K562 (cell line): ENCODE measurements around the gene USH2A. TPM values are rescaled to one million over a fixed set of nuclear protein-coding genes. Genes with fewer than 3 reads are reported as not detected.

ENCODE experiments used
- ATAC-seq: fragments of 200-7000 bp; cut with Tn5 transposase; 3 replicates; pipeline ENCODE4 v1.9.1; 2020; ENCODE audit warnings: moderate library complexity
- BruUV-seq: library from RNA; stranded (reverse); fragments of 400-500 nt; replicated peaks from 2 replicates; lab custom pipeline; 2021; lab: Mats Ljungman, UMichigan
- CTCF ChIA-PET: fragments of 300-600 bp; formaldehyde crosslinking; extraction: SDS; loops from one replicate; lab custom pipeline; 2021; ENCODE audit warnings: low intra/inter-chr PET ratio; lab: Yijun Ruan, JAX
- POLR2A ChIA-PET: fragments of 300-600, 350-650 bp; sonication (Branson Sonifier 250); formaldehyde crosslinking; extraction: SDS; loops from one replicate; lab custom pipeline; 2021; ENCODE audit warnings: antibody characterized with exemption, inconsistent platforms; lab: Yijun Ruan, JAX
- DNase-seq, 4 experiments: peaks; one replicate each; pipeline versions ENCODE4 v3.0.0 to v3.0.0-alpha.2; 2011 to 2018; ENCODE audit warnings: low spot score in 3 of 4, mixed read lengths in 3 of 4; ENCODE audit errors: extremely low read depth in 1 of 4
- FAIRE-seq: peaks from 2 replicates; lab custom pipeline; 2011; peaks lifted over from hg19 to GRCh38; lab: Jason Lieb, UNC
- H2AFZ ChIP-seq: 2 replicates; pipeline ENCODE4 v1.6.0; 2011; ENCODE audit warnings: low read depth, low read length, control low read depth, inconsistent platforms
- H3K27ac ChIP-seq: fragments of 200-600 bp; 3 replicates; pipeline ENCODE4 v1.8.0; 2011; ENCODE audit warnings: low read depth, mild to moderate bottlenecking, control low read depth, inconsistent platforms, low read length, moderate library complexity, mixed read lengths; ENCODE audit errors: extremely low read depth
- H3K27me3 ChIP-seq, 2 experiments: fragments of 300-600 bp in 1 of 2; 2 replicates in 1 of 2; 3 replicates in 1 of 2; pipeline versions ENCODE4 v1.6.0 to v1.8.0; 2011; ENCODE audit warnings: inconsistent platforms in 2 of 2, low read length in 2 of 2, mild to moderate bottlenecking in 1 of 2, mixed read lengths in 1 of 2, moderate library complexity in 1 of 2; ENCODE audit not compliant: control insufficient read depth in 2 of 2, insufficient read depth in 2 of 2
- H3K36me3 ChIP-seq: fragments of 300-600 bp; 3 replicates; pipeline ENCODE4 v1.8.0; 2011; ENCODE audit warnings: mild to moderate bottlenecking, low read length, inconsistent platforms; ENCODE audit not compliant: control insufficient read depth, insufficient read depth
- H3K4me1 ChIP-seq, 2 experiments: fragments of 200-600 bp in 1 of 2; replicated peaks in 1 of 2; 2 replicates in 1 of 2; 3 replicates in 1 of 2; pipeline versions ENCODE4 v1.5.1 to v1.8.0; 2011; ENCODE audit warnings: inconsistent platforms in 2 of 2, low read length in 2 of 2, mild to moderate bottlenecking in 1 of 2, mixed read lengths in 1 of 2, moderate library complexity in 1 of 2; ENCODE audit not compliant: control insufficient read depth in 2 of 2, insufficient read depth in 2 of 2
- H3K4me2 ChIP-seq: 2 replicates; pipeline ENCODE4 v1.6.1; 2011; ENCODE audit warnings: low read length, control low read depth, inconsistent platforms, mixed read lengths; ENCODE audit not compliant: insufficient read depth
- H3K4me3 ChIP-seq: fragments of 200-600 bp; sonication (generic), shearing (Covaris generic); 2 replicates; pipeline ENCODE4 v1.5.1; 2016; ENCODE audit warnings: control low read depth, inconsistent platforms
- H3K79me2 ChIP-seq: fragments of 200-600 bp; 3 replicates; pipeline ENCODE4 v1.8.0; 2011; ENCODE audit warnings: low read length, inconsistent platforms; ENCODE audit not compliant: control insufficient read depth, insufficient read depth
- H3K9ac ChIP-seq, 2 experiments: 2 replicates each; pipeline versions ENCODE4 v1.6.0 to v1.6.1; 2011; ENCODE audit warnings: low read depth in 2 of 2, low read length in 2 of 2, control low read depth in 1 of 2, inconsistent platforms in 1 of 2, mild to moderate bottlenecking in 1 of 2, mixed read lengths in 1 of 2; ENCODE audit not compliant: insufficient read depth in 1 of 2
- H3K9me1 ChIP-seq: one replicate; pipeline ENCODE4 v1.6.0; 2011; ENCODE audit warnings: inconsistent platforms, mild to moderate bottlenecking, low read length, moderate library complexity; ENCODE audit not compliant: control insufficient read depth, insufficient read depth
- H3K9me3 ChIP-seq: replicated peaks from 2 replicates; pipeline ENCODE4 v1.5.1; 2011; ENCODE audit warnings: low read depth, low read length, inconsistent platforms; ENCODE audit not compliant: control insufficient read depth, insufficient read depth
- H4K20me1 ChIP-seq: replicated peaks from 2 replicates; pipeline ENCODE4 v1.6.1; 2011; ENCODE audit warnings: low read length, inconsistent platforms, mixed read lengths; ENCODE audit not compliant: control insufficient read depth, insufficient read depth
- CCAR2 ChIP-seq: fragments of 200-400 bp; formaldehyde crosslinking; IDR thresholded peaks from 2 replicates; pipeline ENCODE4 v1.6.1; 2017; ENCODE audit warnings: mild to moderate bottlenecking, low read depth, low read length
- CTBP1 ChIP-seq: fragments of 450-650 bp; IDR thresholded peaks from 2 replicates; pipeline ENCODE4 v1.6.1; 2016; ENCODE audit warnings: borderline replicate concordance
- GABPB1 ChIP-seq: sonication (generic); formaldehyde crosslinking; IDR thresholded peaks from 2 replicates; pipeline ENCODE4 v1.8.0; 2022; ENCODE audit warnings: mild to moderate bottlenecking, missing genetic modification reagents
- ILF3 ChIP-seq: fragments of 450-650 bp; IDR thresholded peaks from 2 replicates; pipeline ENCODE4 v1.6.1; 2018; ENCODE audit warnings: antibody characterized with exemption, mild to moderate bottlenecking, moderate library complexity, borderline replicate concordance
- NELFE ChIP-seq: IDR thresholded peaks from 2 replicates; pipeline ENCODE4 v1.6.1; 2011; ENCODE audit warnings: mild to moderate bottlenecking; ENCODE audit not compliant: insufficient read depth, insufficient read length
- NR1H2 ChIP-seq: sonication (generic); formaldehyde crosslinking; IDR thresholded peaks from 2 replicates; pipeline ENCODE4 v1.4.0; 2020; ENCODE audit warnings: mild to moderate bottlenecking, missing genetic modification reagents
- RCOR1 ChIP-seq, 2 experiments: IDR thresholded peaks; 2 replicates each; pipeline ENCODE4 v1.6.1; 2012; ENCODE audit warnings: low read depth in 2 of 2, low read length in 2 of 2, borderline replicate concordance in 1 of 2, improper control_type of control experiment in 1 of 2
- SOX6 ChIP-seq: fragments of 450-650 bp; IDR thresholded peaks from 2 replicates; pipeline ENCODE4 v1.6.1; 2014; ENCODE audit warnings: mild to moderate bottlenecking
- SPI1 ChIP-seq: IDR thresholded peaks from 2 replicates; pipeline ENCODE4 v1.6.1; 2011; ENCODE audit warnings: low read depth, low read length, control low read depth, borderline replicate concordance
- SRSF9 ChIP-seq: fragments of 200-400 bp; formaldehyde crosslinking; IDR thresholded peaks from 2 replicates; pipeline ENCODE4 v1.6.1; 2017; ENCODE audit warnings: low read depth, low read length, borderline replicate concordance
- TCFL5 ChIP-seq: fragments of 250-450 bp; sonication (Bioruptor Pico); conservative IDR thresholded peaks from 2 replicates; pipeline ENCODE4 v1.6.1; 2021; ENCODE audit warnings: mild to moderate bottlenecking, moderate library complexity, matching md5 sums
- TRIM25 ChIP-seq: fragments of 450-650 bp; IDR thresholded peaks from 2 replicates; pipeline ENCODE4 v1.7.0; 2016; ENCODE audit warnings: borderline replicate concordance
- ZBTB1 ChIP-seq: sonication (generic); formaldehyde crosslinking; IDR thresholded peaks from 2 replicates; pipeline ENCODE4 v1.8.1; 2023; ENCODE audit warnings: missing genetic modification reagents, low read depth, mild to moderate bottlenecking, borderline replicate concordance
- ZNF583 ChIP-seq: fragments of 250-450 bp; sonication (Bioruptor Pico); IDR thresholded peaks from 2 replicates; pipeline ENCODE4 v1.4.0; 2020
- ZNF780A ChIP-seq: fragments of 250-450 bp; sonication (Bioruptor Pico); IDR thresholded peaks from 2 replicates; pipeline ENCODE4 v1.5.0; 2021; ENCODE audit warnings: mild to moderate bottlenecking
- ZSCAN29 ChIP-seq: fragments of 450-650 bp; IDR thresholded peaks from 2 replicates; pipeline ENCODE4 v1.6.1; 2017
- WGBS: fragments of 100-300 bp; shearing (Covaris generic); methylation state at CpG from one replicate; pipeline ENCODE4 v1.1.6; 2016; ENCODE audit warnings: low coverage, mixed read lengths; ENCODE audit not compliant: insufficient coverage; ENCODE audit errors: missing lambda C conversion rate; 5-methylcytosine and 5-hydroxymethylcytosine counted together
- in situ Hi-C: fragments of 300-500 bp; cut with MboI; formaldehyde crosslinking; loops from 4 replicates; pipeline ENCODE4 v1.15.0; 2018; ENCODE audit warnings: inconsistent platforms, mixed read lengths
- intact Hi-C: fragments of 100-400 bp; cut with micrococcal nuclease; formaldehyde crosslinking; loops from 2 replicates; pipeline ENCODE4 v1.14.2; 2022
- polyA plus RNA-seq, 8 experiments: library from polyadenylated mRNA; depleted of rRNA in 4 of 8; stranded (reverse) in 5 of 8; unstranded in 3 of 8; fragments of >200 nt; fragmentation: Nextera tagmentation in 2 of 8; fragmentation: Illumina TruSeq in 1 of 8; extraction: Ambion mirVana in 2 of 8; extraction: Trizol in 1 of 8; gene quantifications; 2 replicates each; pipeline versions ENCODE4 v1.2.1 to v1.2.3, GENCODE V29; 2011 to 2014; ENCODE audit warnings: inconsistent platforms in 1 of 8, missing spikeins in 1 of 8
- total RNA-seq, 7 experiments: library from RNA; depleted of rRNA in 6 of 7; stranded (reverse); fragments of >200 nt in 6 of 7; fragmentation: Illumina TruSeq in 2 of 7; extraction: Trizol in 2 of 7; gene quantifications; 2 replicates each; pipeline versions ENCODE4 v1.2.1 to v1.2.3, GENCODE V29; 2011 to 2021; ENCODE audit warnings: low replicate concordance in 1 of 7
- TF ChIP-seq, protein P1 (sequence below): sonication (generic); formaldehyde crosslinking; IDR thresholded peaks from 2 replicates; pipeline ENCODE4 v1.5.0; 2020; ENCODE audit warnings: missing genetic modification reagents
- TF ChIP-seq, protein P2 (sequence below): sonication (generic); formaldehyde crosslinking; IDR thresholded peaks from 2 replicates; pipeline ENCODE4 v1.8.0; 2022; ENCODE audit warnings: mild to moderate bottlenecking, low read depth, missing genetic modification reagents

The USH2A gene
- total and polyA plus RNA-seq, 9 of the 15 experiments (the other 6 are each of a cell fraction or from before 2014, with no cell fraction given) = under 0.01 TPM; not detected in 7

DNA sequence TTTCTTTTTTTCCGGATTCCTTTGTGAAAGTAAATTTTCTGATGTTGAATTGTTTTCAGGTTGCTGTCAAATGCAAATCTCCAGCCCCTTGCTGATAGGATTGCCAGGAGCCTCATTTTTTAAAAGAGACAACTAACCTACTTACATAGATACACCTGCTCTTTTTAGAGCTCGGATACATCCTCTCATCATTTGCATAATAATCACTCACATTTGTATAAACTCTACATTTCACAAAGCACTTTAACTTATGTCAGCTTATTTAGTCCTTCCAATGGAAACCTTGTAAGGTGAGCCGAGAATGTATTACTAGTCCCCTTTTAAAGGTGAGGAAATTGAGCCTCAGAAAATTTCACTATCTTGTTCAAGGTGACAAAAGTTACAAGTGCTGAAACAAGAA lies 771.4 kb downstream of the USH2A start:
- Histone ChIP-seq H3K9me1 (no peaks in the 10 kb centered on the region), H3K36me3 (no peaks in the 10 kb centered on the region), H3K27ac (no peak overlapping the region), H3K4me1 (no peaks in the 10 kb centered on the region), H2AFZ (no peak overlapping the region), H3K79me2 (no peaks in the 10 kb centered on the region), H3K4me2 (no peak overlapping the region), H3K9ac (no peak overlapping the region), H3K27me3 (no peaks in the 10 kb centered on the region), H3K4me3 (no peak overlapping the region), H3K9me3 (no peaks in the 10 kb centered on the region), H4K20me1 (no peaks in the 10 kb centered on the region)
- in situ Hi-C loops (no loop called here), intact Hi-C loops (no loop called here)
- ATAC-seq (no peak), DNase-seq (no peak), FAIRE-seq (no peak)
- ChIA-PET CTCF (interaction anchor here (0.7 kb wide), 1 partner anchor 58 kb away, joined by 3 read pairs; no protein-coding TSS in a partner anchor), POLR2A (no interaction called here)
- TF ChIP-seq SRSF9 = no peak
- TF ChIP-seq, protein P1, sequence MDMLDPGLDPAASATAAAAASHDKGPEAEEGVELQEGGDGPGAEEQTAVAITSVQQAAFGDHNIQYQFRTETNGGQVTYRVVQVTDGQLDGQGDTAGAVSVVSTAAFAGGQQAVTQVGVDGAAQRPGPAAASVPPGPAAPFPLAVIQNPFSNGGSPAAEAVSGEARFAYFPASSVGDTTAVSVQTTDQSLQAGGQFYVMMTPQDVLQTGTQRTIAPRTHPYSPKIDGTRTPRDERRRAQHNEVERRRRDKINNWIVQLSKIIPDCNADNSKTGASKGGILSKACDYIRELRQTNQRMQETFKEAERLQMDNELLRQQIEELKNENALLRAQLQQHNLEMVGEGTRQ (CRISPR knock-in tag) = no peak
- TF ChIP-seq RCOR1 (IDR thresholded peaks at IDR 0.05; ENCODE audit: borderline replicate concordance in 1 of 2, low read depth in 2 of 2, low read length in 2 of 2) = no peak
- TF ChIP-seq ZNF583 (CRISPR knock-in tag) = no peak
- TF ChIP-seq GABPB1 = no peak
- TF ChIP-seq ZSCAN29 = no peak
- TF ChIP-seq SOX6 = no peak
- TF ChIP-seq CTBP1 = no peak
- TF ChIP-seq ZNF780A (CRISPR knock-in tag) = no peak
- TF ChIP-seq TCFL5 (CRISPR knock-in tag) = no peak
- no peak for TF ChIP-seq TRIM25
- no peak for TF ChIP-seq ZBTB1 (CRISPR knock-in tag)
- TF ChIP-seq, protein P2, sequence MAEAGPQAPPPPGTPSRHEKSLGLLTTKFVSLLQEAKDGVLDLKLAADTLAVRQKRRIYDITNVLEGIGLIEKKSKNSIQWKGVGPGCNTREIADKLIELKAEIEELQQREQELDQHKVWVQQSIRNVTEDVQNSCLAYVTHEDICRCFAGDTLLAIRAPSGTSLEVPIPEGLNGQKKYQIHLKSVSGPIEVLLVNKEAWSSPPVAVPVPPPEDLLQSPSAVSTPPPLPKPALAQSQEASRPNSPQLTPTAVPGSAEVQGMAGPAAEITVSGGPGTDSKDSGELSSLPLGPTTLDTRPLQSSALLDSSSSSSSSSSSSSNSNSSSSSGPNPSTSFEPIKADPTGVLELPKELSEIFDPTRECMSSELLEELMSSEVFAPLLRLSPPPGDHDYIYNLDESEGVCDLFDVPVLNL (CRISPR knock-in tag) = no peak
- TF ChIP-seq NR1H2 = no peak
- no peak for TF ChIP-seq CCAR2
- TF ChIP-seq SPI1 = no peak
- no peak for TF ChIP-seq ILF3
- TF ChIP-seq NELFE = no peak
- BruUV-seq = no TSS peak
- 0% methylated on average over 3 of the region's 3 CpGs for WGBS
